Measurements from ENCODE around the gene PXDN. TPM values are rescaled to one million over a fixed set of nuclear protein-coding genes. Genes with fewer than 3 reads are reported as not detected.

PXDN gene
- total RNA-seq, 1 experiment from 2014 or later, result 146 TPM

- no peaks in the 10 kb centered on the region for H3K9me3 Mint-ChIP-seq
- no peak overlapping the region for H3K27ac Mint-ChIP-seq
- CTCF ChIA-PET, result interaction anchor here (1.1 kb wide), 1 partner anchor 41 kb away, joined by 3 read pairs; no protein-coding TSS in a partner anchor
- H3K27me3 Mint-ChIP-seq (ENCODE audit: low read depth), result no peaks in the 10 kb centered on the region; the same call in 1 of the 2 replicates
- ATAC-seq, result no peak
- POLR2A ChIA-PET, result no interaction called here
- DNase-seq (ENCODE audit: low spot score), result no peak
- no peak overlapping the region for H3K4me3 Mint-ChIP-seq
- peaks cover 13% of the 10 kb centered on the region for H3K4me1 Mint-ChIP-seq
- TF ChIP-seq JAZF1 (CRISPR knock-in tag; IDR thresholded peaks at IDR 0.05), result no peak
- TF ChIP-seq TEAD1 (CRISPR knock-in tag; IDR thresholded peaks at IDR 0.05), result no peak
- TF ChIP-seq KAT7 (CRISPR knock-in tag; IDR thresholded peaks at IDR 0.05; ENCODE audit: borderline replicate concordance), result no peak
- TF ChIP-seq ARID4B (CRISPR knock-in tag; IDR thresholded peaks at IDR 0.05; ENCODE audit: borderline replicate concordance), result no peak
- TF ChIP-seq GABPB1 (CRISPR knock-in tag; IDR thresholded peaks at IDR 0.05), result no peak
- TF ChIP-seq JUN (CRISPR knock-in tag; IDR thresholded peaks at IDR 0.05), result no peak
- TF ChIP-seq SOX15 (CRISPR knock-in tag; IDR thresholded peaks at IDR 0.05), result no peak
- TF ChIP-seq ESRRA (CRISPR knock-in tag; IDR thresholded peaks at IDR 0.05; ENCODE audit: borderline replicate concordance), result no peak
- TF ChIP-seq SP1 (CRISPR knock-in tag; conservative IDR thresholded peaks at IDR 0.05), result no peak
- TF ChIP-seq CREM (CRISPR knock-in tag; IDR thresholded peaks at IDR 0.05), result no peak
- no peak for TF ChIP-seq ZNF232 (CRISPR knock-in tag; IDR thresholded peaks at IDR 0.05)
- TF ChIP-seq NFYB (CRISPR knock-in tag; conservative IDR thresholded peaks at IDR 0.05; ENCODE audit: low read depth), result no peak
- TF ChIP-seq ZNF263 (CRISPR knock-in tag; IDR thresholded peaks at IDR 0.05; ENCODE audit: low read depth), result no peak
- no peak for TF ChIP-seq ZNF416 (CRISPR knock-in tag; IDR thresholded peaks at IDR 0.05)
- TF ChIP-seq CBFB (CRISPR knock-in tag; IDR thresholded peaks at IDR 0.05; ENCODE audit: low read depth), result no peak
- no peak for TF ChIP-seq ATF3 (CRISPR knock-in tag; conservative IDR thresholded peaks at IDR 0.05)
- no peak for TF ChIP-seq PREB (CRISPR knock-in tag; IDR thresholded peaks at IDR 0.05; ENCODE audit: borderline replicate concordance)
- TF ChIP-seq ZSCAN18 (CRISPR knock-in tag; IDR thresholded peaks at IDR 0.05), result no peak
- TF ChIP-seq PRDM15 (CRISPR knock-in tag; IDR thresholded peaks at IDR 0.05), result no peak
- H3K36me3 Mint-ChIP-seq, result no peaks in the 10 kb centered on the region
Measured at GRCh38 chr2:1791685-1792435, 47.5 kb upstream of the PXDN start.
